Aorta (tissue), 5 donors: Measurements from ENCODE around the gene LIN7A. TPM values are rescaled to one million over a fixed set of nuclear protein-coding genes. Genes with fewer than 3 reads are reported as not detected.

Experiments
- ATAC-seq: fragments of 200-7000 bp; cut with Tn5 transposase; one replicate; pipeline ENCODE4 v1.9.1; 2022; ENCODE audit warnings: moderate library complexity; ENCODE audit not compliant: low FRiP score
- DNase-seq, 2 donors: peaks; one replicate each; pipeline ENCODE4 v3.0.0-alpha.2; 2020
- H3K27ac ChIP-seq, 2 donors: one replicate each; pipeline ENCODE4 v1.5.1; 2013; ENCODE audit warnings: low read length in 2 of 2, mild to moderate bottlenecking in 2 of 2, moderate library complexity in 2 of 2, control low read depth in 1 of 2, inconsistent platforms in 1 of 2, low read depth in 1 of 2
- H3K27me3 ChIP-seq, 2 donors: one replicate each; pipeline ENCODE4 v1.6.1; 2013; ENCODE audit warnings: control low read depth in 1 of 2, low read length in 1 of 2, mild to moderate bottlenecking in 1 of 2, moderate library complexity in 1 of 2; ENCODE audit not compliant: insufficient read depth in 2 of 2, control insufficient read depth in 1 of 2
- H3K36me3 ChIP-seq, 2 donors: one replicate each; pipeline ENCODE4 v1.6.1; 2013; ENCODE audit warnings: control low read depth in 1 of 2, low read length in 1 of 2, mild to moderate bottlenecking in 1 of 2; ENCODE audit not compliant: insufficient read depth in 2 of 2, control insufficient read depth in 1 of 2
- H3K4me1 ChIP-seq, 2 donors: one replicate each; pipeline ENCODE4 v1.6.1; 2013; ENCODE audit warnings: low read length in 2 of 2, control low read depth in 1 of 2, mild to moderate bottlenecking in 1 of 2, moderate library complexity in 1 of 2; ENCODE audit not compliant: insufficient read depth in 2 of 2, control insufficient read depth in 1 of 2
- H3K4me3 ChIP-seq, 2 donors: one replicate each; pipeline ENCODE4 v1.5.1; 2013; ENCODE audit warnings: low read length in 2 of 2, control low read depth in 1 of 2, mild to moderate bottlenecking in 1 of 2
- H3K9me3 ChIP-seq: one replicate; pipeline ENCODE4 v1.6.1; 2013; ENCODE audit warnings: mild to moderate bottlenecking, low read length; ENCODE audit not compliant: control insufficient read depth
- WGBS, 2 donors: extraction: QIAGEN DNeasy Blood & Tissue Kit; methylation state at CpG; one replicate each; pipeline ENCODE4 v1.1.7; 2013; 5-methylcytosine and 5-hydroxymethylcytosine counted together
- intact Hi-C, 2 donors: fragments of 100-400 bp; cut with DNase I; formaldehyde crosslinking; loops; one replicate each; pipeline versions ENCODE4 v1.14.2 to v1.15.0; 2022
- polyA plus RNA-seq, 2 donors: library from polyadenylated mRNA; stranded (reverse); fragments of 200-250 nt; gene quantifications; one replicate each; pipeline ENCODE4 v1.2.3, GENCODE V29; 2013
- total RNA-seq, 2 donors: library from RNA; stranded (reverse); fragmentation: NEBNext Ultra II Directional; extraction: Animal tissue kit (Norgen Biotek cat#: 25700); gene quantifications; one replicate each; pipeline ENCODE4 v1.2.1, GENCODE V29; 2021
- donor health status: healthy with polysubstance abuse.
- donor health status: Bipolar disorder and iron deficiency.
- donor health status: DM: no; HTN: no; CAD: no.
- donor health status: DM: no; HTN: no; CAD: no.
- donor health status: DM: yes; HTN: yes; CAD: no.

The LIN7A gene
- total and polyA plus RNA-seq, 4 donors: 0.08 to 5.8 (median 3.5) TPM

GRCh38 chr12:80858356-80858755 is 79.4 kb downstream of the LIN7A start:
- Histone ChIP-seq H3K27ac (no peak overlapping the region), H3K27me3 (no peaks in the 10 kb centered on the region), H3K36me3 (no peaks in the 10 kb centered on the region), H3K9me3 (no peaks in the 10 kb centered on the region), H3K4me1 (no peaks in the 10 kb centered on the region), H3K4me3 (no peak overlapping the region)
- ATAC-seq (no peak), DNase-seq (no peak)
- intact Hi-C loops: no loop called here

- H3K4me3 ChIP-seq: no peak overlapping the region
- no peaks in the 10 kb centered on the region for H3K9me3 ChIP-seq
- H3K27me3 ChIP-seq: no peaks in the 10 kb centered on the region
- WGBS, 2 donors: 89 to 91% methylated on average over 1 of the region's 1 CpG
- DNase-seq: no peak
- no peak for ATAC-seq
- no peak overlapping the region for H3K27ac ChIP-seq
- no peaks in the 10 kb centered on the region for H3K4me1 ChIP-seq
- intact Hi-C loops: no loop called here
- no peaks in the 10 kb centered on the region for H3K36me3 ChIP-seq
Measured at GRCh38 chr12:80857311-80857710, 80.4 kb downstream of the LIN7A start.

GRCh38 chr12:80849337-80849736 is 88.4 kb downstream of the LIN7A start:
- no peaks in the 10 kb centered on the region for H3K9me3 ChIP-seq
- DNase-seq (no peak), ATAC-seq (no peak)
- H3K27ac ChIP-seq: no peak overlapping the region
- H3K4me3 ChIP-seq: no peak overlapping the region
- intact Hi-C loops: no loop called here
- H3K36me3 ChIP-seq: no peaks in the 10 kb centered on the region
- no peaks in the 10 kb centered on the region for H3K4me1 ChIP-seq
- no peaks in the 10 kb centered on the region for H3K27me3 ChIP-seq

- no peaks in the 10 kb centered on the region for H3K9me3 ChIP-seq
- H3K4me3 ChIP-seq: no peak overlapping the region
- WGBS, 2 donors: 83 to 85% methylated on average over 1 of the region's 1 CpG
- H3K27ac ChIP-seq: no peak overlapping the region
- intact Hi-C loops: no loop called here
- no peaks in the 10 kb centered on the region for H3K27me3 ChIP-seq
- ATAC-seq (no peak), DNase-seq (no peak)
- H3K4me1 ChIP-seq: no peaks in the 10 kb centered on the region
- no peaks in the 10 kb centered on the region for H3K36me3 ChIP-seq
Measured at GRCh38 chr12:80848858-80849257, 88.9 kb downstream of the LIN7A start.

- DNase-seq: no peak
- no peaks in the 10 kb centered on the region for H3K36me3 ChIP-seq
- H3K27ac ChIP-seq: no peak overlapping the region
- no peaks in the 10 kb centered on the region for H3K27me3 ChIP-seq
- intact Hi-C loops: no loop called here
- H3K9me3 ChIP-seq: no peaks in the 10 kb centered on the region
- H3K4me1 ChIP-seq: no peaks in the 10 kb centered on the region
- H3K4me3 ChIP-seq: no peak overlapping the region
- ATAC-seq: no peak
- 72 to 80% methylated on average over 3 of the region's 3 CpGs for WGBS, 2 donors
Measured at GRCh38 chr12:80847575-80847974, 90.2 kb downstream of the LIN7A start.

- intact Hi-C loops: no loop called here
Measured at GRCh38 chr12:80846952-80847351, 90.8 kb downstream of the LIN7A start.

GRCh38 chr12:80845639-80846038 is 92.1 kb downstream of the LIN7A start:
- DNase-seq: no peak
- ATAC-seq: no peak
- Histone ChIP-seq H3K9me3 (no peaks in the 10 kb centered on the region), H3K27ac (no peak overlapping the region), H3K4me3 (no peak overlapping the region), H3K4me1 (no peaks in the 10 kb centered on the region), H3K36me3 (no peaks in the 10 kb centered on the region), H3K27me3 (no peaks in the 10 kb centered on the region)
- intact Hi-C loops: no loop called here
- WGBS, 2 donors: 56 to 59% methylated on average over 5 of the region's 5 CpGs

More at GRCh38 chr12:80846952-80847351, 90.8 kb downstream of the LIN7A start:
- H3K4me1 ChIP-seq: no peaks in the 10 kb centered on the region
- H3K36me3 ChIP-seq: no peaks in the 10 kb centered on the region
- no peak for ATAC-seq
- WGBS, 2 donors: 38 to 39% methylated on average over 2 of the region's 2 CpGs
- no peak overlapping the region for H3K4me3 ChIP-seq
- H3K9me3 ChIP-seq: no peaks in the 10 kb centered on the region
- no peak overlapping the region for H3K27ac ChIP-seq
- no peak for DNase-seq
- H3K27me3 ChIP-seq: no peaks in the 10 kb centered on the region

- no peaks in the 10 kb centered on the region for H3K9me3 ChIP-seq
- no peak overlapping the region for H3K4me3 ChIP-seq
- 80 to 92% methylated on average over 1 of the region's 1 CpG for WGBS, 2 donors
- DNase-seq: no peak
- no peaks in the 10 kb centered on the region for H3K27me3 ChIP-seq
- no peaks in the 10 kb centered on the region for H3K4me1 ChIP-seq
- no peaks in the 10 kb centered on the region for H3K36me3 ChIP-seq
- intact Hi-C loops: no loop called here
- no peak for ATAC-seq
- H3K27ac ChIP-seq: no peak overlapping the region
Measured at GRCh38 chr12:80843969-80844368, 93.8 kb downstream of the LIN7A start.

GRCh38 chr12:80838708-80839107 is 99.0 kb downstream of the LIN7A start:
- DNase-seq: no peak
- Histone ChIP-seq H3K27ac (no peak overlapping the region), H3K4me3 (no peak overlapping the region), H3K4me1 (peaks cover 0 to 1% of the 10 kb centered on the region in 2 donors), H3K27me3 (no peaks in the 10 kb centered on the region), H3K9me3 (no peaks in the 10 kb centered on the region), H3K36me3 (no peaks in the 10 kb centered on the region)
- peak; percentile 23 for ATAC-seq
- 13 to 35% methylated on average over 1 of the region's 1 CpG for WGBS, 2 donors
- intact Hi-C loops: loop anchor here in 1 of 2 donors (5.0 kb wide), 2 partner anchors 289 to 419 kb away; no protein-coding TSS in a partner anchor
